Effector CD4-positive, alpha-beta T cell (primary cell): ENCODE measurements around the gene E2F3.
"Not testable (repeated sequence)": the region's sequence is repeated elsewhere in the genome, so short reads cannot be mapped to it uniquely, and the experiment has no call there.

Experiments used
- DNase-seq: peaks from one replicate; pipeline ENCODE4 v3.0.0-alpha.2; 2020

Gene E2F3

DNA sequence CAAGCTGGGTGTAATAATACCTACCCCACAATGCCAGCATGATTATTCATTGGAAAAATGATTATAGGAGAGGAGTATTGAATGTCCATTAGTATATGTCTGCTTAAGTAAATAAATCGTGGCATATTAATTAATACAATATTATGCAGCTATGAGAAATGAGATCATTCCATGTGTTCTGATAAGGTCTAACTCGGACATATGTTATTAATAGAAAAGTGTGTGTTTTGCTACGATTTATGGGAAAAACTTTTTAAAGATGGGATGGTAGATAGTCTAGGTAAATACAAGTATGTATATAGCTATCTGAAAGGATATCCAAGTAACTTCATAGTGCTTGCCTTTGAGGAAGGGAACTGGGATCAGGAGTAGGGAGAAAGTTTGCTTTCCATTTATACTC lies 71.1 kb downstream of the E2F3 start:
- no peak for DNase-seq

DNA sequence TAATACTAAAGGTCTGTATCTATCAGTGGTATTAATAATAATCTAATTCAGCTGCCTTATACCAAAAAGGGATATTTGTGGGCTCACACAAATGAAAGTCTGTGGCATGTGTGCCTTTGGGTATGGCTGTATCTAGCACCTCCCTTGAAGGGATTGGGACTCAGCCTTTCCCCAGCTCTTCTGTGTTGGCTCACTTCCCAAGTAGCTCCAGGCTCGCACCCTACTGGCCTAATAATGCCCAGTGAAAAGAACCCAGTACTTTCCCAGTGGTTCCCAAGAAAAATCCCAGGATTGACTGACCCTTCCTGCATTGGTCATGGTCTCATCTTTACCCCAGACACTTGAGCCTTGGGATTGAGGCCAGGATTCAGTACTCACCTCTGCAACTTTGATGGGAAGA lies 71.8 kb downstream of the E2F3 start:
- no peak for DNase-seq

DNA sequence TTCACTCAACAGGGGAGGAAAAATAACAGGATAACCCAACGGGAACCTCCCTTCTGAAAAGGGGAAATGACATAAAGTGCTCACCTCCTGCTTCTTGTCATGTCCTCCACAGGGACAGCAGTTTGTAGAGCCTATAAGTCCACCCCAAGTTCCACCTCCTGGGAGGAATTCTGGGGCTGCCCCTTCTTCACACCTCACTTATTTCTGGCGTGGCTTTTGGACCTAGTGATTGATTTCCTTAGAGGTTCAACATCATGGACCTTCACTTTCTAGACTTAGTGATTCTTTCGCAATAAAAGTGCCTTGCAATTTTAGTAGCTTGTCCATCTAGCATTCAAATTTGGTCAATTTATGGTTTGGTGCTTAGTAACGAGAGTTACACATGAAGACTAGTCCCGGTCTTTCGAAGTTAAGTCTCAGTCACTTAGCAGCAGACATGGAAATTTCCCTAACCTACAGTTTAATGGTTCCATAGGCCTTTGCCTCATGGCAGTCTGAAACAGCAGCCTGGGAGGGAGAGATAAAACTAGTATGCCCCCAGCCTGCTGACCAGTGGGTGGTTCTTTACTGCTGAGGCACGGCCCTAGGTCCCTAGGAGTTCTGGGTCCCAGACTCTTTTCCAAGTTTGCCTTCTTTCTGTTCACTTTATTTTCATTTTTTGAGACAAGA lies 73.3 kb downstream of the E2F3 start:
- no peak for DNase-seq

GRCh38 chr6:20476501-20477043 lies 74.9 kb downstream of the E2F3 start:
- no peak for DNase-seq

GRCh38 chr6:20477485-20477884 lies 75.8 kb downstream of the E2F3 start:
- no peak for DNase-seq

- no peak for DNase-seq
Measured at GRCh38 chr6:20479060-20479459, 77.4 kb downstream of the E2F3 start.

DNA sequence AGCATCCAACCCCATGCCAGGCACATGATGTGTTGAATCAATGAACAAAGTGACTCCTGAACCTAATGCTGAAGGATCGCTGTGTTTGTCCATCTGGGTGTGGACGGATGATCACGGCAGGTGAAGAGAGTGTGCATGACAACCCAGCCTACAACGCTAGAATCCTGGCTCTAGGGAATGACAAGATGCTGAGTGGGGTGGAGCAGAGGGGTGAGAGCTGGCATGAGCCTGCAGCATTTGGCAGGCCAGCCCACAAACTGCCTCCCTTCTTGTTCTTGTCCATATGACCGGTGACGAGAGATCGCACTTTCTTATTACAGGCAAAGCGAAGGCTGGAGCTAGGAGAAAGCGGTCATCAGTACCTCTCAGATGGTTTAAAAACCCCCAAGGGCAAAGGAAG lies 77.8 kb downstream of the E2F3 start:
- DNase-seq = no peak

- no peak for DNase-seq
Measured at GRCh38 chr6:20481281-20481680, 79.6 kb downstream of the E2F3 start.

GRCh38 chr6:20483887-20484497 lies 82.3 kb downstream of the E2F3 start:
- no peak for DNase-seq

DNA sequence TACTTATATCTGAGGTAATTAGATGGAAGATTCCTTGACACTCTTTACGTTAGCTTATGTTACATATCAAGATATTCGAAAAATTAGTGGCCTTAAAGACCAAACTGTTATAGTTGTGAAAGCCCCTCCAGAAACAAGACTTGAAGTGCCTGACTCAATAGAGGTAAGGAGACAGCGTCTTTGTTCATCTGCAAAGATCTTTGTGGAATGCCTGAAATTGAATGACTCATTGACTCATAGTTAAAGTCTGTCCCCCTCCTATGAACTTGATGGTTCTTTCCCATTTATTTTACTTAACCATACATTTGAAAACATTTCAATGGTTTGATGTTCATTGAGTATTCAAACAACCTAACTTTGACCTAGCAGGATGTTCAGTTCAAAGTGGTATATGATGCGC lies 85.0 kb downstream of the E2F3 start:
- DNase-seq = no peak

GRCh38 chr6:20487669-20488375 lies 86.1 kb downstream of the E2F3 start:
- no peak for DNase-seq

- DNase-seq = no peak
Measured at GRCh38 chr6:20490591-20490990, 88.9 kb downstream of the E2F3 start.

- DNase-seq = no peak
Measured at GRCh38 chr6:20492099-20492498, 90.4 kb downstream of the E2F3 start.

DNA sequence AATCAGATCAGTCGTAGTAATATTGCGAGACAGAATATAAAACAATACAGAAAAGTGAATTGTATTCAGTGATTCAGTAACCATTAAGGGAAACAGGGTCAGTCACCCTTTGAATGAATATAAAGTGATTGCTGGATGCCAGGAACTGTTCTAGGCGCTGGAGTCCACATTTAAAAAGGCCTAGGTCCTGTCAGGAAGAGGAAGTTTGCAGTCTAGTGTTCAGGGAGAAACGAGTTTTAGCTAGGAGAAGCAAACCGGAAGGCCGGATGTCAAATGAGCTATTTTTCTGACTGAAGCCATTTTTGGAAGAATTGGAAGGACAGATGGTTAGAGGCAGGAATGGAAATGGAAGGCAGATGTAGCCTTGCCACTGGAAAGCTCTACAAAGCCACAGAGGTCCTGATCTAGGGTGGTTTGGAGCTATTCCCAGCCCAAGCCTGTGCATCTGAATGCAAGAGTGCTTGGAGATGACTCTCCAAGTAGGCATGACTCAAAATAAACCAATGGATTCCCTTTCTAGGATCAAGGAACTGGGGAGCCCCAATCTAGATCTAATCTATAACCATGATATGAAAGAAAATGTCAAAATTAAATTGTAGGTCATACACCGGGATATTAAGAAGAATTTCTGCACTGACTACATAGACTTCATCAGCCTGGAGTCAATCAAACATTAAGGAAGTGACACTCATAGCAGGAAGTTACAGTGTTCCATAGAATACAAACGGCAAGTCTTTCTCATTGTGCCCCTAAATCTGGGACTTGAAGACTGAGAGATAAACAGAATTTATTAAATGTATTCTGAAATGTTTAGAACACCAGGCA lies 95.7 kb downstream of the E2F3 start:
- no peak for DNase-seq

DNA sequence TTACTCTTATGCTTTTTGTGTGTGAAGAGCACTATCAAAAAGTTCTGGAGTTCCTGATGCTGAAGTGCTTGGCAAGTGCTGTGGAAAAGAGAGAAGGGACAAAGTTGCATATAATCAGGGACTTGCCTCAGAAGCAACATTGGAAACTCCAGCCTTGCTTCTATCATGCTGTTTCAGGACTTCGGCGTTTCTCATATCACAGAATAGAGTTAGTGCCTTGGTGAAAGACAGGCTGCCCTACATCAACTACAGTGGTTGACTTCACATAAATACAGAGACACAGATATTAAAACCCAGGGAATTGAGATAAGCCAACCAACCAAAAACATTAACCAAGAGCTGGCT lies 96.3 kb downstream of the E2F3 start:
- DNase-seq = no peak

- no peak for DNase-seq
Measured at GRCh38 chr6:20509212-20509611, 107.5 kb downstream of the E2F3 start.

- DNase-seq = no peak
Measured at GRCh38 chr6:20511852-20512251, 110.2 kb downstream of the E2F3 start.

GRCh38 chr6:20525208-20525607 lies 123.5 kb downstream of the E2F3 start:
- not testable (repeated sequence) for DNase-seq

DNA sequence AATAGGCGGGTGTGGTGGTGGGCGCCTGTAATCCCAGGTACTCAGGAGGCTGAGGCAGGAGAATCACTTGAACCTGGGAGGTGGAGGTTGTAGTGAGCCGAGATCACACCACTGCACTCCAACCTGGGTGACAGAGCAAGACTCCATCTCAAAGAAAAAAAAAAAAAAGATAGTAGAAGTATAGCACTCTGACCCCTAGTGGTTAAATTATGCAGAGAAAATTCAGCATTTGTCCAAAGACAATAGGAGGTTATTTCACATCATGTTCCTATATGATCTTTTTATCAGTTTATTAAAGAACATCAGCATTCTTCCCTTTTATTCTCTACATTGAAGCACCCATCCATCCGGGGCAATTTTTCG lies 127.4 kb downstream of the E2F3 start:
- DNase-seq = not testable (repeated sequence)

- DNase-seq = no peak
Measured at GRCh38 chr6:20532881-20533280, 131.2 kb downstream of the E2F3 start.

DNA sequence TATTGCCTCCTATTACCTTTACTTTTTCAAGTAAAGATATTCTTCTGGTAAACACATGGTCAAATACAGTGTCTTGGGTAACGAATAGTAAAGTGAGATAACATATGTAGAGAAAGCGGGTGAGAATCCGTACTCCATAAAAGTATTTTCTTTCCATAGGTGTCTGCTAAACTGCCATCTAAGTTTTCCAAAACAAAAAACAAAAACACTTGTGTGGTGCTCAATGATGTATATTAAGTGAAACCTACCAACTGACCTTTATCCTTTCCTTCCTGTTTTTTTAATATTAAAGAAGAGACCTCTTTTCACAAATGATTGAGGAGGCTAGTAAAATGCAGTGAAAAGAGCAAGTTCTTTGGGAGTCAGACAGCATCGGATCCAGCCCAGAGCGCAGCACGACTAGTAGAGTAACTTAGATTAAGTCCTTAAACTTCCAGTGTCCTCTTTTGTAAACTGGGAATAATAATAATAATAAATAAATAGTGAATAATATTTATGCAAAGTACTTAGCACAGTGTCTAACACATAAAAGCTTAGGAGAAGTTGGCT lies 132.1 kb downstream of the E2F3 start:
- no peak for DNase-seq

- peak; percentile 86 for DNase-seq
Measured at GRCh38 chr6:20534295-20535262, 132.9 kb downstream of the E2F3 start, which contains the start of gene CDKAL1. CDKAL1 (plus strand) TSS chr6:20534457; CDS start chr6:20546351, 11,894 bp downstream.
